ENCODE results near the gene ARL4C. TPM values are rescaled to one million over a fixed set of nuclear protein-coding genes. Genes with fewer than 3 reads are reported as not detected.

Gene ARL4C
- total and polyA plus RNA-seq, 2 experiments from 2014 or later = 5.8 to 9.9 TPM

- TF ChIP-seq, protein P1, sequence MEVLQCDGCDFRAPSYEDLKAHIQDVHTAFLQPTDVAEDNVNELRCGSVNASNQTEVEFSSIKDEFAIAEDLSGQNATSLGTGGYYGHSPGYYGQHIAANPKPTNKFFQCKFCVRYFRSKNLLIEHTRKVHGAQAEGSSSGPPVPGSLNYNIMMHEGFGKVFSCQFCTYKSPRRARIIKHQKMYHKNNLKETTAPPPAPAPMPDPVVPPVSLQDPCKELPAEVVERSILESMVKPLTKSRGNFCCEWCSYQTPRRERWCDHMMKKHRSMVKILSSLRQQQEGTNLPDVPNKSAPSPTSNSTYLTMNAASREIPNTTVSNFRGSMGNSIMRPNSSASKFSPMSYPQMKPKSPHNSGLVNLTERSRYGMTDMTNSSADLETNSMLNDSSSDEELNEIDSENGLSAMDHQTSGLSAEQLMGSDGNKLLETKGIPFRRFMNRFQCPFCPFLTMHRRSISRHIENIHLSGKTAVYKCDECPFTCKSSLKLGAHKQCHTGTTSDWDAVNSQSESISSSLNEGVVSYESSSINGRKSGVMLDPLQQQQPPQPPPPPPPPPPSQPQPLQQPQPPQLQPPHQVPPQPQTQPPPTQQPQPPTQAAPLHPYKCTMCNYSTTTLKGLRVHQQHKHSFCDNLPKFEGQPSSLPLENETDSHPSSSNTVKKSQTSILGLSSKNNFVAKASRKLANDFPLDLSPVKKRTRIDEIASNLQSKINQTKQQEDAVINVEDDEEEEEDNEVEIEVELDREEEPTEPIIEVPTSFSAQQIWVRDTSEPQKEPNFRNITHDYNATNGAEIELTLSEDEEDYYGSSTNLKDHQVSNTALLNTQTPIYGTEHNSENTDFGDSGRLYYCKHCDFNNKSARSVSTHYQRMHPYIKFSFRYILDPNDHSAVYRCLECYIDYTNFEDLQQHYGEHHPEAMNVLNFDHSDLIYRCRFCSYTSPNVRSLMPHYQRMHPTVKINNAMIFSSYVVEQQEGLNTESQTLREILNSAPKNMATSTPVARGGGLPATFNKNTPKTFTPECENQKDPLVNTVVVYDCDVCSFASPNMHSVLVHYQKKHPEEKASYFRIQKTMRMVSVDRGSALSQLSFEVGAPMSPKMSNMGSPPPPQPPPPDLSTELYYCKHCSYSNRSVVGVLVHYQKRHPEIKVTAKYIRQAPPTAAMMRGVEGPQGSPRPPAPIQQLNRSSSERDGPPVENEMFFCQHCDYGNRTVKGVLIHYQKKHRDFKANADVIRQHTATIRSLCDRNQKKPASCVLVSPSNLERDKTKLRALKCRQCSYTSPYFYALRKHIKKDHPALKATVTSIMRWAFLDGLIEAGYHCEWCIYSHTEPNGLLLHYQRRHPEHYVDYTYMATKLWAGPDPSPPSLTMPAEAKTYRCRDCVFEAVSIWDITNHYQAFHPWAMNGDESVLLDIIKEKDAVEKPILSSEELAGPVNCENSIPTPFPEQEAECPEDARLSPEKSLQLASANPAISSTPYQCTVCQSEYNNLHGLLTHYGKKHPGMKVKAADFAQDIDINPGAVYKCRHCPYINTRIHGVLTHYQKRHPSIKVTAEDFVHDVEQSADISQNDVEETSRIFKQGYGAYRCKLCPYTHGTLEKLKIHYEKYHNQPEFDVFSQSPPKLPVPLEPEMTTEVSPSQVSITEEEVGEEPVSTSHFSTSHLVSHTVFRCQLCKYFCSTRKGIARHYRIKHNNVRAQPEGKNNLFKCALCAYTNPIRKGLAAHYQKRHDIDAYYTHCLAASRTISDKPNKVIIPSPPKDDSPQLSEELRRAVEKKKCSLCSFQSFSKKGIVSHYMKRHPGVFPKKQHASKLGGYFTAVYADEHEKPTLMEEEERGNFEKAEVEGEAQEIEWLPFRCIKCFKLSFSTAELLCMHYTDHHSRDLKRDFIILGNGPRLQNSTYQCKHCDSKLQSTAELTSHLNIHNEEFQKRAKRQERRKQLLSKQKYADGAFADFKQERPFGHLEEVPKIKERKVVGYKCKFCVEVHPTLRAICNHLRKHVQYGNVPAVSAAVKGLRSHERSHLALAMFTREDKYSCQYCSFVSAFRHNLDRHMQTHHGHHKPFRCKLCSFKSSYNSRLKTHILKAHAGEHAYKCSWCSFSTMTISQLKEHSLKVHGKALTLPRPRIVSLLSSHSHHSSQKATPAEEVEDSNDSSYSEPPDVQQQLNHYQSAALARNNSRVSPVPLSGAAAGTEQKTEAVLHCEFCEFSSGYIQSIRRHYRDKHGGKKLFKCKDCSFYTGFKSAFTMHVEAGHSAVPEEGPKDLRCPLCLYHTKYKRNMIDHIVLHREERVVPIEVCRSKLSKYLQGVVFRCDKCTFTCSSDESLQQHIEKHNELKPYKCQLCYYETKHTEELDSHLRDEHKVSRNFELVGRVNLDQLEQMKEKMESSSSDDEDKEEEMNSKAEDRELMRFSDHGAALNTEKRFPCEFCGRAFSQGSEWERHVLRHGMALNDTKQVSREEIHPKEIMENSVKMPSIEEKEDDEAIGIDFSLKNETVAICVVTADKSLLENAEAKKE (CRISPR knock-in tag; IDR thresholded peaks at IDR 0.05) = no peak
- TF ChIP-seq STAT1 (IDR thresholded peaks at IDR 0.05; ENCODE audit: unreplicated experiment) = no peak
- TF ChIP-seq EZH2phosphoT487 (IDR thresholded peaks at IDR 0.05; ENCODE audit: unreplicated experiment) = no peak
Observed at GRCh38 chr2:234451852-234452625, 44.8 kb downstream of the ARL4C start (continued).

DNA sequence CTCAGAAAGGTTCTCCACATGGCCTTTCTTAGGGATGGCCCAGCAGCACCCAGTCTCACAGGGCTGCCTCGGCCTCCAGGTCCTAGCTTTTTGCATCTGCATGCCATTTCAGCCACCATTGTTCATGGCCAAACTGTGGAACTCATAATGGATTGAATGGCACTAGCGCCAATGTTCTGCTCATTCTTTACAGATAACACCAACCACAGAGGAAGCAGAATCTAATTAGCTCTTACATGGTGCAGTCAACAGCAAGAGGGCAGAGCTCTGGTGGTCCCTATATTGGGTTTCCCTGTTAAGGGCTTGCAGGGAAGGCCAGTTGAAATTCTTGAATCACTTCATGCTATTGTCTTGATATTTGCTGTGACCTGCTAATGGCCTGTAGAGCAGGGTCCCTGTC, 45.6 kb downstream of the ARL4C start:
- Histone ChIP-seq H3K27me3 (ENCODE audit: insufficient read depth) (no peaks in the 10 kb centered on the region), H3K4me1 (ENCODE audit: insufficient read depth) (peaks cover 20% of the 10 kb centered on the region), H2AFZ (no peak overlapping the region), H3K4me3 (no peak overlapping the region), H3K4me2 (no peak overlapping the region), H3K36me3 (ENCODE audit: insufficient read depth) (no peaks in the 10 kb centered on the region), H3K27ac (ENCODE audit: low read depth) (no peak overlapping the region), H3K9me2 (ENCODE audit: insufficient read depth) (peaks cover 17% of the 10 kb centered on the region), H3F3A (replicated peaks; ENCODE audit: low read depth) (no peaks in the 10 kb centered on the region), H3K79me2 (replicated peaks; ENCODE audit: insufficient read depth) (no peaks in the 10 kb centered on the region), H4K20me1 (replicated peaks; ENCODE audit: insufficient read depth) (no peaks in the 10 kb centered on the region)
- Mint-ChIP-seq H3K36me3 (ENCODE audit: low read depth) (no peaks in the 10 kb centered on the region; the same call in 2 of the 3 replicates), H3K4me3 (no peak overlapping the region), H3K27ac (no peak overlapping the region), H3K4me1 (peaks cover 41% of the 10 kb centered on the region), H3K27me3 (ENCODE audit: insufficient read depth, low read depth, poor library complexity) (peaks cover 7% of the 10 kb centered on the region), H3K9me3 (no peaks in the 10 kb centered on the region; the same call in 1 of the 3 replicates)
- no peak for ATAC-seq
- no peak for DNase-seq (ENCODE audit: low spot score)
- TF ChIP-seq CREB1 (CRISPR knock-in tag; IDR thresholded peaks at IDR 0.05; ENCODE audit: low read depth) (no peak), ZNF331 (CRISPR knock-in tag; IDR thresholded peaks at IDR 0.05; ENCODE audit: low read depth) (no peak)
- TF ChIP-seq, protein P2, sequence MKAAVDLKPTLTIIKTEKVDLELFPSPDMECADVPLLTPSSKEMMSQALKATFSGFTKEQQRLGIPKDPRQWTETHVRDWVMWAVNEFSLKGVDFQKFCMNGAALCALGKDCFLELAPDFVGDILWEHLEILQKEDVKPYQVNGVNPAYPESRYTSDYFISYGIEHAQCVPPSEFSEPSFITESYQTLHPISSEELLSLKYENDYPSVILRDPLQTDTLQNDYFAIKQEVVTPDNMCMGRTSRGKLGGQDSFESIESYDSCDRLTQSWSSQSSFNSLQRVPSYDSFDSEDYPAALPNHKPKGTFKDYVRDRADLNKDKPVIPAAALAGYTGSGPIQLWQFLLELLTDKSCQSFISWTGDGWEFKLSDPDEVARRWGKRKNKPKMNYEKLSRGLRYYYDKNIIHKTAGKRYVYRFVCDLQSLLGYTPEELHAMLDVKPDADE (IDR thresholded peaks at IDR 0.05) = no peak
- TF ChIP-seq, protein P3, sequence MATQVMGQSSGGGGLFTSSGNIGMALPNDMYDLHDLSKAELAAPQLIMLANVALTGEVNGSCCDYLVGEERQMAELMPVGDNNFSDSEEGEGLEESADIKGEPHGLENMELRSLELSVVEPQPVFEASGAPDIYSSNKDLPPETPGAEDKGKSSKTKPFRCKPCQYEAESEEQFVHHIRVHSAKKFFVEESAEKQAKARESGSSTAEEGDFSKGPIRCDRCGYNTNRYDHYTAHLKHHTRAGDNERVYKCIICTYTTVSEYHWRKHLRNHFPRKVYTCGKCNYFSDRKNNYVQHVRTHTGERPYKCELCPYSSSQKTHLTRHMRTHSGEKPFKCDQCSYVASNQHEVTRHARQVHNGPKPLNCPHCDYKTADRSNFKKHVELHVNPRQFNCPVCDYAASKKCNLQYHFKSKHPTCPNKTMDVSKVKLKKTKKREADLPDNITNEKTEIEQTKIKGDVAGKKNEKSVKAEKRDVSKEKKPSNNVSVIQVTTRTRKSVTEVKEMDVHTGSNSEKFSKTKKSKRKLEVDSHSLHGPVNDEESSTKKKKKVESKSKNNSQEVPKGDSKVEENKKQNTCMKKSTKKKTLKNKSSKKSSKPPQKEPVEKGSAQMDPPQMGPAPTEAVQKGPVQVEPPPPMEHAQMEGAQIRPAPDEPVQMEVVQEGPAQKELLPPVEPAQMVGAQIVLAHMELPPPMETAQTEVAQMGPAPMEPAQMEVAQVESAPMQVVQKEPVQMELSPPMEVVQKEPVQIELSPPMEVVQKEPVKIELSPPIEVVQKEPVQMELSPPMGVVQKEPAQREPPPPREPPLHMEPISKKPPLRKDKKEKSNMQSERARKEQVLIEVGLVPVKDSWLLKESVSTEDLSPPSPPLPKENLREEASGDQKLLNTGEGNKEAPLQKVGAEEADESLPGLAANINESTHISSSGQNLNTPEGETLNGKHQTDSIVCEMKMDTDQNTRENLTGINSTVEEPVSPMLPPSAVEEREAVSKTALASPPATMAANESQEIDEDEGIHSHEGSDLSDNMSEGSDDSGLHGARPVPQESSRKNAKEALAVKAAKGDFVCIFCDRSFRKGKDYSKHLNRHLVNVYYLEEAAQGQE (IDR thresholded peaks at IDR 0.05; ENCODE audit: unreplicated experiment) = no peak

Measured in GM23338 (cell line).